Progenitor cell of endocrine pancreas (in vitro differentiated cells): Measurements from ENCODE around the gene CDH13. TPM values are rescaled to one million over a fixed set of nuclear protein-coding genes. Genes with fewer than 3 reads are reported as not detected.

Experiments used
- DNase-seq: peaks from one replicate; pipeline ENCODE4 v3.0.0; 2021; ENCODE audit warnings: low spot score; ENCODE audit not compliant: unreplicated experiment
- H3K27ac Mint-ChIP-seq: 2 replicates; pipeline ENCODE4 v1.8.0; 2021; ENCODE audit warnings: mild to moderate bottlenecking, moderate library complexity, mixed read lengths
- H3K27me3 Mint-ChIP-seq: 2 replicates; pipeline ENCODE4 v1.8.0; 2021; ENCODE audit warnings: mixed read lengths
- H3K36me3 Mint-ChIP-seq: 2 replicates; pipeline ENCODE4 v1.8.0; 2022; ENCODE audit warnings: mixed read lengths; ENCODE audit not compliant: insufficient read depth
- H3K4me1 Mint-ChIP-seq: 2 replicates; pipeline ENCODE4 v1.8.0; 2021; ENCODE audit warnings: low read depth, mixed read lengths
- H3K4me3 Mint-ChIP-seq: 2 replicates; pipeline ENCODE4 v1.8.0; 2021; ENCODE audit warnings: low read depth, mild to moderate bottlenecking, moderate library complexity, mixed read lengths
- H3K9me3 Mint-ChIP-seq: 2 replicates; pipeline ENCODE4 v1.8.0; 2021; ENCODE audit warnings: low read depth, mixed read lengths
- CTCF ChIP-seq: fragments of 200-600 bp; sonication (generic); IDR thresholded peaks from one replicate; pipeline ENCODE4 v1.5.0; 2021; ENCODE audit warnings: antibody characterized with exemption, mild to moderate bottlenecking; ENCODE audit not compliant: unreplicated experiment
- total RNA-seq: library from RNA; stranded (reverse); gene quantifications from 2 replicates; pipeline ENCODE4 v1.2.1, GENCODE V29; 2021

Gene CDH13
- total RNA-seq, 1 donor from 2014 or later = 0.38 TPM

GRCh38 chr16:83298541-83298940 lies 671.8 kb downstream of the CDH13 start:
- peaks cover 6% of the 10 kb centered on the region for H3K9me3 Mint-ChIP-seq
- TF ChIP-seq CTCF = no peak
- DNase-seq = no peak
- H3K4me1 Mint-ChIP-seq = peaks cover 1% of the 10 kb centered on the region
- H3K4me3 Mint-ChIP-seq = no peak overlapping the region
- H3K27ac Mint-ChIP-seq = no peak overlapping the region
- H3K27me3 Mint-ChIP-seq = no peaks in the 10 kb centered on the region
- no peaks in the 10 kb centered on the region for H3K36me3 Mint-ChIP-seq

GRCh38 chr16:83300326-83300725 lies 673.6 kb downstream of the CDH13 start:
- Mint-ChIP-seq H3K4me3 (no peak overlapping the region), H3K27me3 (peaks cover 3% of the 10 kb centered on the region), H3K36me3 (no peaks in the 10 kb centered on the region), H3K27ac (no peak overlapping the region), H3K9me3 (no peaks in the 10 kb centered on the region), H3K4me1 (peaks cover 1% of the 10 kb centered on the region)
- no peak for TF ChIP-seq CTCF
- DNase-seq = no peak

- Mint-ChIP-seq H3K4me3 (no peak overlapping the region), H3K27ac (no peak overlapping the region)
- no peak for TF ChIP-seq CTCF
Measured at GRCh38 chr16:83301971-83302370, 675.2 kb downstream of the CDH13 start.

GRCh38 chr16:83302853-83303252 lies 676.1 kb downstream of the CDH13 start:
- TF ChIP-seq CTCF = no peak
- peaks cover 1% of the 10 kb centered on the region for H3K4me1 Mint-ChIP-seq

More at GRCh38 chr16:83301971-83302370, 675.2 kb downstream of the CDH13 start:
- Mint-ChIP-seq H3K36me3 (no peaks in the 10 kb centered on the region), H3K27me3 (peaks cover 3% of the 10 kb centered on the region), H3K4me1 (peaks cover 1% of the 10 kb centered on the region), H3K9me3 (no peaks in the 10 kb centered on the region)
- no peak for DNase-seq

GRCh38 chr16:83305092-83305491 lies 678.3 kb downstream of the CDH13 start:
- no peak for TF ChIP-seq CTCF
- H3K9me3 Mint-ChIP-seq = no peaks in the 10 kb centered on the region
- no peaks in the 10 kb centered on the region for H3K36me3 Mint-ChIP-seq
- no peak overlapping the region for H3K27ac Mint-ChIP-seq
- H3K4me3 Mint-ChIP-seq = no peak overlapping the region
- DNase-seq = no peak
- H3K27me3 Mint-ChIP-seq = peaks cover 3% of the 10 kb centered on the region
- H3K4me1 Mint-ChIP-seq = peaks cover 1% of the 10 kb centered on the region

More at GRCh38 chr16:83302853-83303252, 676.1 kb downstream of the CDH13 start:
- Mint-ChIP-seq H3K36me3 (no peaks in the 10 kb centered on the region), H3K27me3 (peaks cover 3% of the 10 kb centered on the region), H3K4me3 (no peak overlapping the region), H3K9me3 (no peaks in the 10 kb centered on the region), H3K27ac (no peak overlapping the region)
- DNase-seq = no peak
